Measurements from ENCODE around the gene TBC1D17.
"Not testable (repeated sequence)": the region's sequence is repeated elsewhere in the genome, so short reads cannot be mapped to it uniquely, and the experiment has no call there.

The TBC1D17 gene

GRCh38 chr19:49921871-49922795 is 44.6 kb downstream of the TBC1D17 start:
- peak; percentile 58 for DNase-seq (ENCODE audit: low read depth)

GRCh38 chr19:49923055-49924003 is 45.8 kb downstream of the TBC1D17 start:
- no peak for DNase-seq (ENCODE audit: low read depth)

DNA sequence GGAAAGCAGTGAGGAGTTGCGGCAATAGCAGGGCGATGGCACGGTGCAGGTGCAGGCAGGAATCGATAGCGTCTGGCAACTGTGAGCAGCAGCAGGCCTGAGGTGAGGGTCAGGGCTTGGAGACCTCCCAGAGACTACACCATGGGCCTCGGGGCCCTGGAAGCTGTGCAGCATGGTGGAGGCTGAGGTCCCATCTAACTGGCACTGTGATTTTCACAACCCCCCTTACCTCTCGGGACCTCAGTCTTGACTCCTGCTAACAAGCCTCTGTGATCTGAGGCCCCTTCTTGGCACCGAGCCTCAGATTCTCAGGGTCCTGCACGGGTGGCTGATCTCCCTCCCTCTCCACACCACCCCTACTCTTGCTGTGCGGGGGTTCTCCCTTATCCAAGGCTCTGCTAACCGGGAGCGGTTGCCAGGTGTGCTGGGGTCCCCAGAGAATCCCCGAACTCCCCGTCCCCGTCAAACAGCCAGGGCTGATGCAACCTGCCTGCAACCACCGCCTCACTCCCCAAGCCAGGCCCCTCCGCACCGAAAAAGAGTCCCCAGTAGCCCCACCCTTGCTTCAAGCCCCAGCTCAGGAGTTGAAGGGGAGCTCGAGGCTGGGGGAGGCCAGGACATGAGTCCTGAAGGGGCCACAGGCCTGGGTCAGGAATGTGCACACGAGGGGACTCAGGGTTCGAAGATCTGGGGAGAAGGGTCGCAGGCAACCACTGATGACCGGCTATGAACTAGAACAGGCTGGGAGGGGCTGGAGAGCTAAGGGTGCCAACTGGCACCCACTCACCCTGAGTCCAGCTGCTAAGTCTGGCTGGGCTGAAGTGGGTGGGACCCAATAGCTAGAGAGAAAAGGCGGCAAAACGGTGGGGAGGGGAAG is 46.7 kb downstream of the TBC1D17 start:
- no peak for DNase-seq (ENCODE audit: low read depth)

GRCh38 chr19:49924881-49925210 is 47.3 kb downstream of the TBC1D17 start:
- DNase-seq (ENCODE audit: low read depth): not testable (repeated sequence)

DNA sequence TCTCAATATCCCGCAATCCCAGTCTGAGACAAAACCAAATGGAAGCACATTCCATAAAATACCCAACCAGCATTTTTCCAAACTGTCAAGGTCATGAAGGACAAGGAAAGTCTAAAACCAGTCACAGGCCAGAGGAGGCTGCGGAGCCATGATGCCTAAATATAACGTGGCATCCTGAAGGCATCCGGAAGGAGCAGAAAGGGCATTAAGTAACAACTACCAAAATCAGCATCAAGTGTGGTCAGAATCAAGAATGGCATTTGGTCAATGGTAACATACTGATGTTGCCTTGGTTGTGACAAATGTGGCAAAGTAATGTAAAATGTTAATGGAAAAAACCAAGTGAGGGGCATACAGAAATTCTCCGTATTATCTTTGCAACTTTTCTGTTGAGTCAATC is 48.0 kb downstream of the TBC1D17 start:
- no peak for DNase-seq (ENCODE audit: low read depth)

DNA sequence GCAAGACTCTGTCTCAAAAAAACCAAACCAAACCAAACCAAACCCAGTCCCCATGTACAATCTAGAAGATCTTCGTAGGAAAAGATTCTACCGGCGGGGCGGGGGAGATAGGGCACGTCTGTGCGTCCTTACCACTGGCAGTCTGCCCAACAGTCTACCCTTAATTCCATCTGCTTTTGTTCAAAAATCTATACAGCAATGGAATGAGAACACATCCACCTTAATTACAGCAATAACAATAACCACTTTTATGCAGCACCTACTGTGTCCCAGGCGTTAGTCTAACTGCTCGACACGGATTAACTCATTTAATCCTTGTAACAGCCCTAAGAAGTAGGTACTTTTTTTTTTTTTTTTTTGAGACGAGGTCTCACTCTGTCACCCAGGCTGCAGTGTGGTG is 49.0 kb downstream of the TBC1D17 start:
- DNase-seq (ENCODE audit: low read depth): no peak

- DNase-seq (ENCODE audit: low read depth): no peak
Measured at GRCh38 chr19:49927526-49928264, 50.2 kb downstream of the TBC1D17 start.

DNA sequence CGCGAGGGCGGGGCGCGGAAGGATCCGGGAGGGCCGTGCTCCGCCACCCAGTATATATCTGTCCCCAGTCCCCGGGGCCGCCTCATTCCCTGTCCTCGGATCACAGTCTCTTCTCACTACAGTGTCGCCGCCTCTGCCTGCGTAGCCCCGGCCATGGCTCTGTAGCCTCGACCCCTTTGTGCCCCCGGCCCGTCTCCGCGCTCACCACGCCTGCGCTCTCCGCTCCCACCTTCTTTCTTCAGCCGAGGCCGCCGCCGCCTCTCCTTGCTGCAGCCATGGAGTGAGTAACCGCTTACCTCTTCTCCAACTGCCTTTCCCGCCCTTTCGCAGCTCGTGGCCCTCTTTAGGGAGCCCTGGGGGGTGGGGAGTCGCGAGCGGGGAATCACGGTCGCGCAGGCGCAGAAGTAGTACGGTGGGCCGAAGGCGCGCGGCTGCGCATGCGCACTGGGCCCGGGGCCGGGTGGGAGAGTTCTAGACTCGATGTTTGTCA is 51.7 kb downstream of the TBC1D17 start, which contains the start of the genes ATF5 and NUP62:
ATF5 (plus strand) TSS at position 85 of the 490 bp plus-strand sequence. CDS start 1,646 bp downstream, outside the sequence.
NUP62 (minus strand) TSS at position 384 of the 490 bp plus-strand sequence. CDS start 19,697 bp downstream, outside the sequence.
- DNase-seq (ENCODE audit: low read depth): peak; percentile 90

DNA sequence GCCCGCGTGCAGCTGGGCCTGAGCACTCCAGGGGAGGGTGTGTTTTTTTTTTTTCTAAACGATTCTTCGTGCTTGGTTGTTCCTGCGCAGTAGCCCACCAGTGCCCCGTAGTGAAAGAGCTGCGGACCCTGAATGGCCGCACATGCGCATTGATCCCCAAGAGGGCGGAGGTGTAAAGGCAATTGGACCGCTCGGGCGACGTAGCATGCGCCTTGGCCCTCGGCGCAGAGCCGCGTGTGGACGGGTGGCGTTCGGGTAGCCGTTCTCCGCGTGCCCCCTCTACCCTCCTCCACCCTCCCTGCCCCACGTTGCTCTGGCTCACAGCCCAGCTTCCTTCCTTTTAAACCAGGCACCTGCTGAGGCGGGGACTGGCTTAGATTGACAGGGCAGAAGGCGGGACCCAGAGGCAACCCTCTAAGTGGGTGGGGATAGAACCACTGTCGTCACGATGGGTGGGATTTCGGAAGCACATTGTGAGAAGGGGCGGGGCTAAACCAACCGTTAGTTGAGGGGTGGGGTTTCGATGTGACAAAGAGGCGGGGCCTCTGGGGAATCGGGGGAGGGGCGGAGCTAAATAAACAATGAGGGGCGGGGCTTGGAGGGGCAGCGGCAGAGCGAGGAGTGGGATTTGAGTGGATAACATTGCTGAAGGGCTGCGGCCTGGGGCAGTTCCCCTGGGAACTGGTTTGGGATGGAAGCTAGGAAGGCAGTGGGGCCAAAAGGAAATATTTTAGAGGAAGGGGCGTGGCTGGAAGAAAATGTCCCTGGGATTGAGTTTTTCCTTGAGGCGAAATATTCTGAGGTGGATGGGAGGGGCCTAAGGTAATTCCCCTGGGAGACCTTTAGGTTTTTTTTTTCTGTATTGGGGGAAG is 52.3 kb downstream of the TBC1D17 start:
- DNase-seq (ENCODE audit: low read depth): peak; percentile 96

DNA sequence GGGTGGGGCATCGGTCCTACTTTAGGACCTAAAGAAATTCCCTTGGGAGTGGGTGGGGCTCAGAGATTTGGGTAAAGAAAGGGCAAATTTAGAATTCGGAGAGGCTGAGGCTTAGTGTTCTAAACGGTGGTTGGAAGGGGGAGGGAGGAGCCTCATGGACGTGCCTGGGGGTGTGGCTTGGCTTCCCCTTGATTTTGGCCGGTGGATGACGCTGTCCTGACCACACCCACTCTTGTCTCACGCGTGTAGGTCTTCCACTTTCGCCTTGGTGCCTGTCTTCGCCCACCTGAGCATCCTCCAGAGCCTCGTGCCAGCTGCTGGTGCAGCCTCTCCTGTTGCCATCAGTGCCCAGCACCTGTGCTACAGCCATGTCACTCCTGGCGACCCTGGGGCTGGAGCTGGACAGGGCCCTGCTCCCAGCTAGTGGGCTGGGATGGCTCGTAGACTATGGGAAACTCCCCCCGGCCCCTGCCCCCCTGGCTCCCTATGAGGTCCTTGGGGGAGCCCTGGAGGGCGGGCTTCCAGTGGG is 53.0 kb downstream of the TBC1D17 start:
- peak; percentile 18 for DNase-seq (ENCODE audit: low read depth)

- no peak for DNase-seq (ENCODE audit: low read depth)
Measured at GRCh38 chr19:49931293-49932040, 54.0 kb downstream of the TBC1D17 start.

DNA sequence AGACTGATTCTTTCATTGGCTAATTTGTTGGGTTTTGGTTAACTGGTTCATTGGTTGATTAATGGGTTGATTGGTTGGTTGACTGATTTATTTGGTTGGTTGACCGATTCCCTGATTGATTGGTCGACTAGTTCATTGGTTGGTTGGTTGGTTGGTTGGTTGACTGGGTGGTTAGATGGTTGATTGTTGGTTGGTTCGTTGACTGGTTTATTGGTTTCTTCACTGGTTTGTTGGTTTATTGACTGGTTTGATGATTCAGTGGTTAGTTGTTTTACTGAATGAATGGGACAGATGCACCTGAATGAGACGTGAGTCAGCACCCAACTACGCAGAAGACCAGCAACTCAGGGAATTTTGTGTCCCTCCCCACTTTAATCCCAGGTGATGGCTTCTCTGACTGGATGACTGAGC is 54.5 kb downstream of the TBC1D17 start:
- no peak for DNase-seq (ENCODE audit: low read depth)

DNA sequence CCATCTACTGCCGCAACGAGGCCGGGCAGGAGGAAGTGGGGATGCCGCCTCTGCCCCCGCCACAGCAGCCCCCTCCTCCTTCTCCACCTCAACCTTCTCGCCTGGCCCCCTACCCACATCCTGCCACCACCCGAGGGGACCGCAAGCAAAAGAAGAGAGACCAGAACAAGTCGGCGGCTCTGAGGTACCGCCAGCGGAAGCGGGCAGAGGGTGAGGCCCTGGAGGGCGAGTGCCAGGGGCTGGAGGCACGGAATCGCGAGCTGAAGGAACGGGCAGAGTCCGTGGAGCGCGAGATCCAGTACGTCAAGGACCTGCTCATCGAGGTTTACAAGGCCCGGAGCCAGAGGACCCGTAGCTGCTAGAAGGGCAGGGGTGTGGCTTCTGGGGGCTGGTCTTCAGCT is 55.2 kb downstream of the TBC1D17 start:
- DNase-seq (ENCODE audit: low read depth): no peak

DNA sequence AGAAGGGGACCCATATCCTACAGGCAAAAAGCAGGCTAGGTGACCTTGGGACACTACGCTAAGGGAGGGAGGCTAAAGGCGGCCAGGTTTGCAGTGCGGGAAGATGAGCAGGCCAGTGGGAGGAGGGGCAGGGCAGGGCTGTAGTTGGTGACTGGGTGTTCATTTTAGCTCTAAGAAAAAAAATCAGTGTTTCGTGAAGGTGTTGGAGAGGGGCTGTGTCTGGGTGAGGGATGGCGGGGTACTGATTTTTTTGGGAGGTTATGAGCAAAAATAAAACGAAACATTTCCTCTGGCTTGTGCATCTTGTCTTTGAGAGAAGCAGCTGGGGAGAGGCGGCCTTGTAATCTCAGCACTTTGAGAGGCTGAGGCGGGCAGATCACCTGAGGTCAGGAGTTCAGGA is 56.1 kb downstream of the TBC1D17 start:
- no peak for DNase-seq (ENCODE audit: low read depth)

DNA sequence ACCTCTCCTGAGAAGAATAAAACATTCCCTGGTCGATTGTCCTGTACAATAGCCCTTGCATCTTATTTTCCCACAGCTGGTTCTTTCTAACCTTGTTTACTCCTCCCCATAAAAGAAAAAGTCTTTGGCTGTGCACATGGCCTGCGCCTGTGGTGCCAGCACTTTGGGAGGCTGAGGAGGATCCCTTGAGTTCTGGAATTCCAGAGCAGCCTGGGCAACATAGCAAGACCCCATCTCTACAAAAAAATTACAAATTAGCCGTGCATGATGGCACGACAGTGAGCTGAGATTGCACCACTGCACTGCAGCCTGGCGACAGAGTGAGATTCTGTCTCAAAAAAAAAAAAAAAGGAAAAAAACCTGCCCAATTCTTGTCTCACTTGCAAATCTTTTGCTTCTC is 59.0 kb downstream of the TBC1D17 start:
- DNase-seq (ENCODE audit: low read depth): no peak

GRCh38 chr19:49937750-49938381 is 60.4 kb downstream of the TBC1D17 start:
- DNase-seq (ENCODE audit: low read depth): peak; percentile 75

All from ELR (cell line).